Hepatocyte (in vitro differentiated cells): Measurements from ENCODE around the gene KIAA0586. TPM values are rescaled to one million over a fixed set of nuclear protein-coding genes. Genes with fewer than 3 reads are reported as not detected.
"Not testable (repeated sequence)": the region's sequence is repeated elsewhere in the genome, so short reads cannot be mapped to it uniquely, and the experiment has no call there.

Source experiments
- DNase-seq: peaks from one replicate; pipeline ENCODE4 v3.0.0-alpha.2; 2016; ENCODE audit warnings: low spot score
- H2AFZ ChIP-seq: fragments of 200-600 bp; sonication (generic); 2 replicates; pipeline ENCODE4 v1.6.0; 2016; ENCODE audit warnings: antibody characterized with exemption, mild to moderate bottlenecking
- H3K27ac ChIP-seq: fragments of 200-600 bp; sonication (generic); 2 replicates; pipeline ENCODE4 v1.5.1; 2016; ENCODE audit warnings: mild to moderate bottlenecking
- H3K27me3 ChIP-seq: fragments of 200-600 bp; sonication (generic); 2 replicates; pipeline ENCODE4 v1.6.1; 2016
- H3K36me3 ChIP-seq: fragments of 200-600 bp; sonication (generic); replicated peaks from 2 replicates; pipeline ENCODE4 v1.5.1; 2016; ENCODE audit warnings: low read depth; ENCODE audit not compliant: insufficient read depth
- H3K4me1 ChIP-seq: fragments of 200-600 bp; sonication (generic); 2 replicates; pipeline ENCODE4 v1.5.1; 2016; ENCODE audit warnings: mild to moderate bottlenecking, moderate library complexity; ENCODE audit not compliant: insufficient read depth
- H3K4me2 ChIP-seq: fragments of 200-600 bp; sonication (generic); 2 replicates; pipeline ENCODE4 v1.6.0; 2016
- H3K4me3 ChIP-seq: fragments of 200-600 bp; sonication (generic); 2 replicates; pipeline ENCODE4 v1.5.1; 2016; ENCODE audit warnings: mild to moderate bottlenecking
- H3K79me2 ChIP-seq: fragments of 200-600 bp; sonication (generic); 2 replicates; pipeline ENCODE4 v1.6.0; 2017; ENCODE audit warnings: mild to moderate bottlenecking
- H3K9me2 ChIP-seq: fragments of 200-600 bp; sonication (generic); replicated peaks from 2 replicates; pipeline ENCODE4 v1.6.0; 2017; ENCODE audit warnings: mild to moderate bottlenecking; ENCODE audit not compliant: insufficient read depth
- H3K9me3 ChIP-seq: fragments of 200-600 bp; sonication (generic); 2 replicates; pipeline ENCODE4 v1.5.1; 2016; ENCODE audit warnings: low read depth, mild to moderate bottlenecking
- H4K20me1 ChIP-seq: fragments of 200-600 bp; sonication (generic); 2 replicates; pipeline ENCODE4 v1.6.0; 2016; ENCODE audit warnings: mild to moderate bottlenecking; ENCODE audit not compliant: insufficient read depth, poor library complexity, severe bottlenecking
- EZH2 ChIP-seq: fragments of 200-600 bp; sonication (generic); IDR thresholded peaks from 2 replicates; pipeline ENCODE4 v1.6.1; 2016; ENCODE audit warnings: antibody characterized with exemption, mild to moderate bottlenecking, borderline replicate concordance
- EZH2phosphoT487 ChIP-seq: fragments of 200-600 bp; sonication (generic); IDR thresholded peaks from one replicate; pipeline ENCODE4 v1.6.1; 2018; ENCODE audit warnings: antibody characterized with exemption, mild to moderate bottlenecking, low read depth, moderate library complexity; ENCODE audit not compliant: unreplicated experiment, severe bottlenecking
- WGBS: methylation state at CpG from one replicate; pipeline ENCODE4 v1.1.6; 2016; ENCODE audit warnings: low lambda C conversion rate; ENCODE audit errors: missing lambda C conversion rate; 5-methylcytosine and 5-hydroxymethylcytosine counted together
- polyA plus RNA-seq: library from polyadenylated mRNA; unstranded; fragments of >200 nt; fragmentation: Nextera tagmentation; extraction: Ambion mirVana; gene quantifications from 2 replicates; pipeline ENCODE4 v1.2.1, GENCODE V29; 2016
- total RNA-seq: library from RNA; depleted of rRNA; stranded (reverse); fragments of >200 nt; gene quantifications from 2 replicates; pipeline ENCODE4 v1.2.3, GENCODE V29; 2014
- TF ChIP-seq, protein P1 (sequence below): fragments of 200-600 bp; sonication (generic); IDR thresholded peaks from 2 replicates; pipeline ENCODE4 v1.5.1; 2016; ENCODE audit warnings: antibody characterized with exemption, mild to moderate bottlenecking; ENCODE audit not compliant: poor library complexity

Gene KIAA0586
- total and polyA plus RNA-seq, 2 experiments from 2014 or later: 7.3 to 21.4 TPM

DNA sequence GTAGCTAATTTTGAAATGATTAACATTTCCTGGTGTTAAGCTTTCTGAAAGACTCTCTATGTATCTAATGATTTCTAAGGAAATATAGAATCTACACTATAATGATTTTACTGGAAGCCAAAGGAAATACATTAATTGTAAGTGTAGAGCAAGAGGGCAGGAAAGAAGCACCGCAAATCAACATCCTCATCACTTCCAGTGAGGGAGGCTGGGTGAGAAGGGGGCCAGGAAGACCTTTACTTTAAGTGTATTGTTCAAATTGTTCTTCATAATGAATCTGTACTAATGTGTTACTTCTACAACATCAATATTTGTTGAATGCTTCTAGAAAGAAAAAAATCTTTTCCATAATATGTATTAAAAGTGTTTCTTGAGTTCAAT, 144.9 kb downstream of the KIAA0586 start:
- DNase-seq: no peak
- Histone ChIP-seq H3K4me2 (peak overlapping the region; percentile 63), H3K27ac (peak overlapping the region; percentile 76), H3K4me3 (no peak overlapping the region), H3K79me2 (no peaks in the 10 kb centered on the region), H2AFZ (peak overlapping the region; percentile 37), H3K4me1 (peaks cover 16% of the 10 kb centered on the region), H4K20me1 (no peaks in the 10 kb centered on the region), H3K27me3 (no peaks in the 10 kb centered on the region), H3K9me3 (no peaks in the 10 kb centered on the region), H3K9me2 (no peaks in the 10 kb centered on the region), H3K36me3 (no peaks in the 10 kb centered on the region)
- 75% methylated on average over 1 of the region's 1 CpG for WGBS
- TF ChIP-seq, protein P1, sequence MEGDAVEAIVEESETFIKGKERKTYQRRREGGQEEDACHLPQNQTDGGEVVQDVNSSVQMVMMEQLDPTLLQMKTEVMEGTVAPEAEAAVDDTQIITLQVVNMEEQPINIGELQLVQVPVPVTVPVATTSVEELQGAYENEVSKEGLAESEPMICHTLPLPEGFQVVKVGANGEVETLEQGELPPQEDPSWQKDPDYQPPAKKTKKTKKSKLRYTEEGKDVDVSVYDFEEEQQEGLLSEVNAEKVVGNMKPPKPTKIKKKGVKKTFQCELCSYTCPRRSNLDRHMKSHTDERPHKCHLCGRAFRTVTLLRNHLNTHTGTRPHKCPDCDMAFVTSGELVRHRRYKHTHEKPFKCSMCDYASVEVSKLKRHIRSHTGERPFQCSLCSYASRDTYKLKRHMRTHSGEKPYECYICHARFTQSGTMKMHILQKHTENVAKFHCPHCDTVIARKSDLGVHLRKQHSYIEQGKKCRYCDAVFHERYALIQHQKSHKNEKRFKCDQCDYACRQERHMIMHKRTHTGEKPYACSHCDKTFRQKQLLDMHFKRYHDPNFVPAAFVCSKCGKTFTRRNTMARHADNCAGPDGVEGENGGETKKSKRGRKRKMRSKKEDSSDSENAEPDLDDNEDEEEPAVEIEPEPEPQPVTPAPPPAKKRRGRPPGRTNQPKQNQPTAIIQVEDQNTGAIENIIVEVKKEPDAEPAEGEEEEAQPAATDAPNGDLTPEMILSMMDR: no peak
- TF ChIP-seq EZH2phosphoT487 (no peak), EZH2 (no peak)

DNA sequence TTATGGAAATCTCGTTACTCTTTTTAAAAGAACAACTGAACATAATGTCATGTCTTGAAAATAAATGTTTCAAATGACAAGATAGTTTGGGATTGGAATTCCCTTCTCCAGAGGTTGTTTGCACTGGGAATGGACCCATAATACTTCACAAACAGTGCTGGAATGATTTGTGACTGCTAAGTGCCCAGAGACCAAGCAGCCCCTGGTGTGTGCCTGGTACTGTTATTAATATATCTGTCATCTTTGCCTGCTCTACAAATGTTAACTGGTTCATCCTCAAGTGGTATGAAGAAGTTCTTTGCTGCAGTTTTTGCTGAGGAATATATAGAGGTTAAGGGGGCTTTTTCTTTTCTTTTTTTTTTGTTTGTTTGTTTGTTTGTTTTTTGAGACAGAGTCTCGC, 145.3 kb downstream of the KIAA0586 start:
- no peak overlapping the region for H3K4me2 ChIP-seq
- WGBS: 96% methylated on average over 2 of the region's 2 CpGs

DNA sequence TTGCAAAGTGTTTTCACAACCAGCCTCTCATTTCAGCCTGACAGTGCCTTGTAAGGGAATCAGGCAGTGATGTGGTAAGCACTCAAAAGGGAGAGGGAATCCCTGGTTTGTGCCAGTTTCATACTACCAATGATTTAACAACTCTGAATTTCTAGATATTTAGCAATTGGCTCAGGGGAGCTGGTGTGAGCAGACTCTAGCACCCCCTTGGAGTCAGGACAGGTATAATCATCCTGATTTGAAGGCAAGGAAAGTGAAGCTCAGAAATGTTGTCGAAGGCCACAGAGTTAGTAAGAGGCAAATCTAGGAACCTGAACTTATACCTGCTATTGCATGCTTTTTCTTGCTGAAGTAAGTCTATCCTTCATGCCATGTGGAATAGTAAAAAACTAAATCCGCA, 147.1 kb downstream of the KIAA0586 start:
- H3K9me3 ChIP-seq: no peaks in the 10 kb centered on the region
- no peak overlapping the region for H2AFZ ChIP-seq
- no peaks in the 10 kb centered on the region for H3K27me3 ChIP-seq
- H3K79me2 ChIP-seq: no peaks in the 10 kb centered on the region
- no peak overlapping the region for H3K4me2 ChIP-seq
- 90% methylated on average over 2 of the region's 2 CpGs for WGBS
- no peak for TF ChIP-seq EZH2phosphoT487
- TF ChIP-seq, protein P1: no peak
- no peaks in the 10 kb centered on the region for H4K20me1 ChIP-seq
- no peak overlapping the region for H3K27ac ChIP-seq
- H3K9me2 ChIP-seq: no peaks in the 10 kb centered on the region
- peaks cover 16% of the 10 kb centered on the region for H3K4me1 ChIP-seq
- no peak overlapping the region for H3K4me3 ChIP-seq
- no peaks in the 10 kb centered on the region for H3K36me3 ChIP-seq
- DNase-seq: no peak

More for the DNA sequence above, 145.3 kb downstream of the KIAA0586 start:
- H3K4me3 ChIP-seq: no peak overlapping the region
- DNase-seq: no peak
- H2AFZ ChIP-seq: no peak overlapping the region
- H3K27ac ChIP-seq: peak overlapping the region; percentile 76
- H3K79me2 ChIP-seq: no peaks in the 10 kb centered on the region
- H3K36me3 ChIP-seq: no peaks in the 10 kb centered on the region
- H4K20me1 ChIP-seq: no peaks in the 10 kb centered on the region
- no peaks in the 10 kb centered on the region for H3K9me3 ChIP-seq
- H3K4me1 ChIP-seq: peaks cover 16% of the 10 kb centered on the region
- no peaks in the 10 kb centered on the region for H3K9me2 ChIP-seq
- TF ChIP-seq, protein P1: no peak
- no peak for TF ChIP-seq EZH2phosphoT487
- no peak for TF ChIP-seq EZH2
- no peaks in the 10 kb centered on the region for H3K27me3 ChIP-seq

DNA sequence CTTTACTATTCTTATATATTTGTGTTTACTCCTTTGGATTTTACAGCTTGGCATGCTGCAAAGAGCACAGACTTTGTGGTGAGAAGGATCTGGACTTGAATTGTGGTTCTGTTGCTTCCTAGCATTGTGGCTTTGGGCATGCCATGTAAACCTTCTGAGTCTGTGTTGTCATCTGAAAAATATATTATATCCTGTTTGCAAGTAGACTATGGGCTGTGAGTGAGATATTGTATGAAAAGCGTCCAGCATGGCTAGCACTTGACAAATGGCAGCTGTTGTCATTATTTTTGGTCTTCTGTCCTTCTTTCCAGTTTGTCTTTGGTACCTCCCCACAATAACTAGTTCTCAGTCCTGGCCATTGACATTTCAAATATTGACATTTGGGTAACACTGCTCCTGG, 148.4 kb downstream of the KIAA0586 start:
- Histone ChIP-seq H2AFZ (no peak overlapping the region), H3K36me3 (no peaks in the 10 kb centered on the region), H3K27ac (no peak overlapping the region), H3K27me3 (no peaks in the 10 kb centered on the region), H3K9me2 (no peaks in the 10 kb centered on the region), H4K20me1 (no peaks in the 10 kb centered on the region), H3K9me3 (no peaks in the 10 kb centered on the region), H3K4me1 (peaks cover 16% of the 10 kb centered on the region), H3K4me2 (no peak overlapping the region), H3K79me2 (no peaks in the 10 kb centered on the region), H3K4me3 (no peak overlapping the region)
- 47% methylated on average over 1 of the region's 1 CpG for WGBS
- no peak for DNase-seq
- TF ChIP-seq EZH2phosphoT487 (no peak), EZH2 (no peak)
- TF ChIP-seq, protein P1: no peak

DNA sequence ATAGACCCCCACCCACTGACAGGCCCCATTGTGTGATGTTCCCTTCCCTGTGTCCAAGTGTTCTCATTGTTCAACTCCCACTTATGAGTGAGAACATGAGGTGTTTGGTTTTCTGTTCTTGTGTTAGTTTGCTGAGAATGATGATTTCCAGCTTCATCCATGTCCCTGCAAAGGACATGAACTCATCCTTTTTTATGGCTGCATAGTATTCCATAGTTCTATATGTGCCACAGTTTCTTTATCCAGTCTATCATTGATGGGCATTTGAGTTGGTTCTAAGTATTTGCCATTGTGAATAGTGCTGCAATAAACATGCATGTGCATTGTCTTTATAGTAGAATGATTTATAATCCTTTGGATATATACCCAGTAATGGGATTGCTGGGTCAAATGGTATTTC, 152.5 kb downstream of the KIAA0586 start:
- H3K4me3 ChIP-seq, H3K36me3 ChIP-seq, H3K27me3 ChIP-seq, H3K79me2 ChIP-seq, H2AFZ ChIP-seq, DNase-seq, H3K4me2 ChIP-seq, H3K4me1 ChIP-seq, H3K9me3 ChIP-seq, H3K9me2 ChIP-seq, H3K27ac ChIP-seq, H4K20me1 ChIP-seq: not testable (repeated sequence)

DNA sequence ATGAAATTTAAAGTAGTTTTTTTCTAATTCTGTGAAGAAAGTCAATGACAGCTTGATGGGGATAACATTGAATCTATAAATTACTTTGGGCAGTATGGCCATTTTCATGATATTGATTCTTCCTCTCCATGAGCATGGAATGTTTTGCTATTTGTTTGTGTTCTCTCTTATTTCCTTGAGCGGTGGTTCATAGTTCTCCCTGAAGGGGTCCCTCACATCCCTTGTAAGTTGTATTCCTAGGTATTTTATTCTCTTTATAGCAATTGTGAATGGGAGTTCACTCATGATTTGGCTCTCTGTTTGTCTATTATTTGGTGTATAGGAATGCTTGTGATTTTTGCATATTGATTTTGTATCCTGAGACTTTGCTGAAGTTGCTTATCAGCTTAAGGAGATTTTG, 153.9 kb downstream of the KIAA0586 start:
- H2AFZ ChIP-seq, H3K27ac ChIP-seq, H3K4me1 ChIP-seq, H3K36me3 ChIP-seq, H3K4me3 ChIP-seq, H3K9me3 ChIP-seq, H3K9me2 ChIP-seq, H4K20me1 ChIP-seq, DNase-seq, H3K27me3 ChIP-seq, H3K79me2 ChIP-seq, H3K4me2 ChIP-seq: not testable (repeated sequence)
- 71% methylated on average over 1 of the region's 1 CpG for WGBS
